AG08395 (cell line): ENCODE measurements around the gene NELL2.

Source experiments
- DNase-seq: peaks from one replicate; pipeline ENCODE4 v3.0.0; 2012; ENCODE audit warnings: mixed read lengths, low spot score

Gene NELL2

DNA sequence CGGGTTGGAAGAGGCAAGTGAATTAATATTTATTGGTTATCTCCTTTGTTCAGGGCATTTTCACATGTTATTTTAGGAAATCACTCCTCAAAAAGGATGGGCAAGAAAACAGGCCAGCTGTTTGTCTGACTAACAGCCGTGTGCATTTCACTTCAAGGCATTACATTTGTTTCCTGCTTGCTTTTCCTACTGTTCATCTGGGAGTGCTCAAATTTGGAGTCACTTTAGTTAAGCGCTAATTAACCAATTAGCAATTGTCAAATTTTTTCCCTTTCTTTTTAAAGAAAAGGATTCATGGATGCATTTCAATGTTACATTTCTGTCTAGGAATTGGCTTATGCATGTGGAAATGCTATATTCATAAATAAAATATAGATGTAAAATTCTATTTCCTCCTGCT is 415.9 kb downstream of the NELL2 start:
- no peak for DNase-seq

DNA sequence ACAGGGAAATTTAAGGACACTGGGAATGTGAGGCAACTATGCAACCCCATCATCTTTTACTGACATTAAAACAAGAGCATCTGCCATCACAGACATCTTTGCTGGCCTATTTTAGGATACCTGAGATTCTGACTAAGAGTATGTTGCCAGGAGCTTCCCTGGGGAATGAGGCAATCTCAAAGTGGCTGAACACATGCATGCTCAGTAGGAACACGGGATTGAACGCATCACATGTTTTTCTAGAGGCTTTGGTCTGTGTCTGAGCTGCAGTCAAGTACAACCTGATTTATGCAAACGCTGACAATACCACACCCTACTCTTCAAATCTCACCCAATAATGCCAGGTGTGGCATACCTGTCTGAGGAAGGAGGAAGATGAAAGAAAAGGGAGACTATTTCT is 416.5 kb downstream of the NELL2 start:
- no peak for DNase-seq
